NB4 (cell line): ENCODE measurements around the gene LUZP2.

ENCODE experiments used
- DNase-seq: peaks from one replicate; pipeline ENCODE4 v3.0.0; 2010; ENCODE audit warnings: low read depth
- H3K4me3 ChIP-seq: one replicate; pipeline ENCODE4 v1.5.1; 2011; ENCODE audit warnings: mild to moderate bottlenecking, low read depth, low read length, moderate library complexity
- CTCF ChIP-seq: IDR thresholded peaks from one replicate; pipeline ENCODE4 v1.5.1; 2012; ENCODE audit warnings: low read depth, low read length
- MAX ChIP-seq: IDR thresholded peaks from 2 replicates; pipeline ENCODE4 v1.6.1; 2011; ENCODE audit warnings: low read depth, low read length
- MYC ChIP-seq: IDR thresholded peaks from 2 replicates; pipeline ENCODE4 v1.6.1; 2011; ENCODE audit warnings: low read depth, low read length
- POLR2A ChIP-seq: IDR thresholded peaks from 2 replicates; pipeline ENCODE4 v1.6.1; 2011; ENCODE audit warnings: mild to moderate bottlenecking; ENCODE audit not compliant: insufficient read length; ENCODE audit errors: extremely low read depth

Gene LUZP2

GRCh38 chr11:25065746-25066145 lies 568.9 kb downstream of the LUZP2 start:
- no peak for TF ChIP-seq CTCF
- no peak for TF ChIP-seq MYC
- no peak for TF ChIP-seq POLR2A
- no peak for TF ChIP-seq MAX
- no peak overlapping the region for H3K4me3 ChIP-seq
- DNase-seq = no peak

- TF ChIP-seq MYC = no peak
- no peak for TF ChIP-seq CTCF
- TF ChIP-seq POLR2A = no peak
- TF ChIP-seq MAX = no peak
These were observed 569.9 kb downstream of the LUZP2 start for GRCh38 chr11:25066706-25067105.

GRCh38 chr11:25068451-25068850 lies 571.6 kb downstream of the LUZP2 start:
- H3K4me3 ChIP-seq = no peak overlapping the region
- DNase-seq = no peak
- TF ChIP-seq POLR2A = no peak
- TF ChIP-seq MAX = no peak
- no peak for TF ChIP-seq CTCF
- TF ChIP-seq MYC = no peak

More at GRCh38 chr11:25066706-25067105, 569.9 kb downstream of the LUZP2 start:
- no peak for DNase-seq
- H3K4me3 ChIP-seq = no peak overlapping the region

- DNase-seq = no peak
- no peak overlapping the region for H3K4me3 ChIP-seq
- TF ChIP-seq POLR2A = no peak
- TF ChIP-seq CTCF = no peak
- TF ChIP-seq MYC = no peak
- TF ChIP-seq MAX = no peak
These were observed 597.4 kb downstream of the LUZP2 start for GRCh38 chr11:25094085-25094802.

- DNase-seq = no peak
- no peak overlapping the region for H3K4me3 ChIP-seq
- TF ChIP-seq CTCF = no peak
- TF ChIP-seq MYC = no peak
- TF ChIP-seq MAX = no peak
These were observed 622.6 kb downstream of the LUZP2 start for GRCh38 chr11:25119416-25119815.
